Inflammatory macrophage treated with lipopolysaccharide for 4 hours (primary cell): ENCODE results near the gene WDR26.
"Not testable (repeated sequence)": the region's sequence is repeated elsewhere in the genome, so short reads cannot be mapped to it uniquely, and the experiment has no call there.

Experiments used
- DNase-seq: peaks from one replicate; pipeline ENCODE4 v3.0.0-alpha.2; 2020

The WDR26 gene

GRCh38 chr1:224392411-224393249 is 42.0 kb downstream of the WDR26 start:
- DNase-seq, result no peak

- no peak for DNase-seq
Measured at GRCh38 chr1:224390517-224390916, 44.1 kb downstream of the WDR26 start.

GRCh38 chr1:224387943-224388342 is 46.7 kb downstream of the WDR26 start:
- no peak for DNase-seq

GRCh38 chr1:224387302-224387912 is 47.2 kb downstream of the WDR26 start:
- DNase-seq, result no peak

GRCh38 chr1:224383218-224383617 is 51.4 kb downstream of the WDR26 start:
- peak; percentile 50 for DNase-seq

GRCh38 chr1:224381880-224382548 is 52.6 kb downstream of the WDR26 start:
- no peak for DNase-seq

GRCh38 chr1:224380003-224380402 is 54.6 kb downstream of the WDR26 start:
- DNase-seq, result peak; percentile 84

GRCh38 chr1:224378855-224379631 is 55.6 kb downstream of the WDR26 start:
- DNase-seq, result peak; percentile 40

GRCh38 chr1:224377676-224378006 is 57.0 kb downstream of the WDR26 start:
- DNase-seq, result peak; percentile 19

- no peak for DNase-seq
Measured at GRCh38 chr1:224375059-224375458, 59.5 kb downstream of the WDR26 start.

GRCh38 chr1:224373008-224373590 is 61.5 kb downstream of the WDR26 start:
- no peak for DNase-seq

- no peak for DNase-seq
Measured at GRCh38 chr1:224368409-224368808, 66.2 kb downstream of the WDR26 start.

- DNase-seq, result no peak
Measured at GRCh38 chr1:224359207-224359606, 75.4 kb downstream of the WDR26 start.

GRCh38 chr1:224358237-224358636 is 76.4 kb downstream of the WDR26 start:
- peak; percentile 68 for DNase-seq

GRCh38 chr1:224357626-224358124 is 76.9 kb downstream of the WDR26 start:
- DNase-seq, result peak; percentile 90

- peak; percentile 95 for DNase-seq
Measured at GRCh38 chr1:224356685-224357625, 77.6 kb downstream of the WDR26 start, which contains the start of gene CNIH4. Gene CNIH4 (plus strand): TSS chr1:224356879. CDS start chr1:224356925, 46 bp downstream.

GRCh38 chr1:224353975-224354925 is 80.3 kb downstream of the WDR26 start:
- no peak for DNase-seq

GRCh38 chr1:224352436-224353085 is 82.0 kb downstream of the WDR26 start:
- not testable (repeated sequence) for DNase-seq

GRCh38 chr1:224349716-224350115 is 84.9 kb downstream of the WDR26 start:
- DNase-seq, result not testable (repeated sequence)
